Measurements from ENCODE around the gene DOCK3. TPM values are rescaled to one million over a fixed set of nuclear protein-coding genes. Genes with fewer than 3 reads are reported as not detected.

Gene DOCK3
- total and polyA plus RNA-seq, 9 donors, result 0.04 to 0.71 (median 0.27) TPM; not detected in 1

DNA sequence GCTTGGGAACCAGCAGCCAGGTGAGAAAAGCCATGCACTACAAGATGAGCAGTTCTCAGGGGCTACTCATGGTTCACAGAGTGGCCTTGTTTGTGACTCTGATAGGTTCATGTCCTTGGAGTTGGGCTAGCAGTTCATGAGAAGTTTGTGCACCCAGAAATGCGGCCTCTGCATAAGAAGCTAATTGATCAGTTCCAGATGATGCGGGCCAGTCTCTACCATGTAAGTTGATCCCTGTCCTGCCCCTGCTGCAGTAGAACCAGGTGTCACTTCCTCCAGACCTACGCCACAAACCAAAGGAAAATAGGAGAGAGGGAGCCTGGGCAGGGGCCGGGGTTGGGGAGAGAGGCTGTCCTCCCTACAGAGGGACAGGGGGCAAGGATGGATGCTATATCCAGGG lies 683.1 kb downstream of the DOCK3 start:
- Histone ChIP-seq H3K36me3 (no peaks in the 10 kb centered on the region), H3K4me1 (ENCODE audit: insufficient read depth) (no peaks in the 10 kb centered on the region), H3K27ac (no peak overlapping the region), H3K9me3 (no peaks in the 10 kb centered on the region), H3K4me3 (no peak overlapping the region), H3K27me3 (no peaks in the 10 kb centered on the region)
- TF ChIP-seq POLR2A (IDR thresholded peaks at IDR 0.05) (no peak), EP300 (IDR thresholded peaks at IDR 0.05) (no peak)
- TF ChIP-seq, protein P1, sequence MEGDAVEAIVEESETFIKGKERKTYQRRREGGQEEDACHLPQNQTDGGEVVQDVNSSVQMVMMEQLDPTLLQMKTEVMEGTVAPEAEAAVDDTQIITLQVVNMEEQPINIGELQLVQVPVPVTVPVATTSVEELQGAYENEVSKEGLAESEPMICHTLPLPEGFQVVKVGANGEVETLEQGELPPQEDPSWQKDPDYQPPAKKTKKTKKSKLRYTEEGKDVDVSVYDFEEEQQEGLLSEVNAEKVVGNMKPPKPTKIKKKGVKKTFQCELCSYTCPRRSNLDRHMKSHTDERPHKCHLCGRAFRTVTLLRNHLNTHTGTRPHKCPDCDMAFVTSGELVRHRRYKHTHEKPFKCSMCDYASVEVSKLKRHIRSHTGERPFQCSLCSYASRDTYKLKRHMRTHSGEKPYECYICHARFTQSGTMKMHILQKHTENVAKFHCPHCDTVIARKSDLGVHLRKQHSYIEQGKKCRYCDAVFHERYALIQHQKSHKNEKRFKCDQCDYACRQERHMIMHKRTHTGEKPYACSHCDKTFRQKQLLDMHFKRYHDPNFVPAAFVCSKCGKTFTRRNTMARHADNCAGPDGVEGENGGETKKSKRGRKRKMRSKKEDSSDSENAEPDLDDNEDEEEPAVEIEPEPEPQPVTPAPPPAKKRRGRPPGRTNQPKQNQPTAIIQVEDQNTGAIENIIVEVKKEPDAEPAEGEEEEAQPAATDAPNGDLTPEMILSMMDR (IDR thresholded peaks at IDR 0.05), result no peak
- intact Hi-C loops (cut with DNase I), result no loop called here
- WGBS, 3 donors, result 50 to 61% (median 53%) methylated on average over 4 of the region's 4 CpGs
- no peak for DNase-seq

DNA sequence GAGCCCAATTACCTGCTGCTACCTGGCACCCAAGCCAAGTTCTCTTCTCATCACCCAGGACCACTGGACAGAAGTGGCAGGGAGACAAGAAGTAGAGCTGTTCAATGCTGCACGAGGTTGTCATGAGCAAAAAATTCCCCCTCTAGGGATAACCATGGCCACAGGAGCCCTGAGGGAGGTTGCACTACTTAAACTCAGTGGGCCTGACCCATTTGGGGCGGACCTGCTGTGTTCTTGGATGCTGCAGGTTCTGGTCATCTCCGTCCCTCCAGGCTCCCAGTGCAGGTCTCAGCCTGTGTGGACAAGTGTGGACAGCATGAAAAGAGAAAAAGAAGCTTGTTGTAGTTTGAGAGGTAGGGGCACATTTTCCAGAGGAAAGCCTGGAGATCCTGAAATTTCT lies 684.3 kb downstream of the DOCK3 start:
- intact Hi-C loops (cut with DNase I), result no loop called here
- Histone ChIP-seq H3K4me1 (ENCODE audit: insufficient read depth) (no peaks in the 10 kb centered on the region), H3K27me3 (no peaks in the 10 kb centered on the region), H3K27ac (no peak overlapping the region), H3K4me3 (no peak overlapping the region), H3K36me3 (no peaks in the 10 kb centered on the region), H3K9me3 (no peaks in the 10 kb centered on the region)
- peak in 1 of 5 donors; percentile 7 for DNase-seq
- TF ChIP-seq POLR2A (IDR thresholded peaks at IDR 0.05) (no peak), EP300 (IDR thresholded peaks at IDR 0.05) (no peak)
- TF ChIP-seq, protein P1 (IDR thresholded peaks at IDR 0.05), result no peak
- WGBS, 3 donors, result 56 to 67% (median 66%) methylated on average over 3 of the region's 3 CpGs

DNA sequence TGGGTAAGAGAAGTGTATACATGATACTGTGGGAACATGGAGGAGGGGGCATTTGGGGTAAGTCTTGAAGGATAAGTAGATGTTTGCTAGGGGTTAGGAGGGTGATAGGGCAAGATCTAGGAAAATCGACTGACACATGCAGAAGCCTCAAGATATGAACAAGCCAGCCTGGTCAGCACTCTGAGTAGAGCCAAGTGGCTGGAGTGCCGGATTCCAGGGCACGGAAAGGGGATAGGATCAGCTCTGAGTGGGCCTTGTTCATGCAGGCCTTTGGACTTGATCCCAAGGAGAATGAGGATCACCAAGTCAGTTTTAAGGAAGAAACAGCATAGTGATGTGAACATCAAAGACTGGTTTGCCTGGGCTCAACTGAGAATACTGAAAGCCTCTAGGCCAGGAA lies 686.1 kb downstream of the DOCK3 start:
- Histone ChIP-seq H3K4me3 (no peak overlapping the region), H3K4me1 (ENCODE audit: insufficient read depth) (no peaks in the 10 kb centered on the region), H3K36me3 (no peaks in the 10 kb centered on the region), H3K27me3 (no peaks in the 10 kb centered on the region), H3K9me3 (no peaks in the 10 kb centered on the region), H3K27ac (no peak overlapping the region)
- intact Hi-C loops (cut with DNase I), result no loop called here
- 82 to 94% (median 87%) methylated on average over 3 of the region's 3 CpGs for WGBS, 3 donors
- no peak for TF ChIP-seq POLR2A (IDR thresholded peaks at IDR 0.05)
- TF ChIP-seq EP300 (IDR thresholded peaks at IDR 0.05), result no peak
- TF ChIP-seq, protein P1 (IDR thresholded peaks at IDR 0.05), result no peak
- DNase-seq, result no peak

DNA sequence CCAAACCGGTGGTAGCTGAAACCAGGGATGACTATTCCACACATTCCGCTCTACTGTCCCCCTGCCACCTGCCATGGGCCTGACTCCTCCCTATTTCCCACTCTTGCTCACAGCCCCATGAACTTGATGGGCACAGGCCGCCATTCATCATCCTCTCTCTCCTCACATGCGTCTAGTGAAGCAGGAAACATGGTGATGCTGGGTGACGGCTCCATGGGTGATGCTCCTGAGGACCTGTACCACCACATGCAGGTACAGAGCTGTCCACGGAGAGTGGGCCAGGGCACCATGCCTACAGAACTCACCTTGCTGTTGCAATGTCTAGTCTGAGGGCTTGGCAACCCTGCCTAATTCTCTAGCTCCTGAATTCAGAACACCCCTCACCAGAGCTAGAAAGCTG lies 687.0 kb downstream of the DOCK3 start:
- H3K4me1 ChIP-seq (ENCODE audit: insufficient read depth), result no peaks in the 10 kb centered on the region
- TF ChIP-seq POLR2A (IDR thresholded peaks at IDR 0.05) (no peak), EP300 (IDR thresholded peaks at IDR 0.05) (no peak)
- TF ChIP-seq, protein P1 (IDR thresholded peaks at IDR 0.05), result no peak
- H3K27me3 ChIP-seq, result no peaks in the 10 kb centered on the region
- DNase-seq, result peak in 1 of 5 donors; percentile 10
- H3K9me3 ChIP-seq, result no peaks in the 10 kb centered on the region
- intact Hi-C loops (cut with DNase I), result no loop called here
- H3K27ac ChIP-seq, result no peak overlapping the region
- H3K4me3 ChIP-seq, result no peak overlapping the region
- H3K36me3 ChIP-seq, result no peaks in the 10 kb centered on the region
- 89 to 92% (median 91%) methylated on average over 6 of the region's 6 CpGs for WGBS, 3 donors

Measured in ovary (tissue), 9 donors.